GM19025 (cell line): ENCODE data around the gene RBM39.
A peak's percentile ranks its signal among the peaks of the same experiment; 100 is the strongest.
"Not testable (repeated sequence)": the region's sequence is repeated elsewhere in the genome, so short reads cannot be mapped to it uniquely, and the experiment has no call there.

Experiments used
- ATAC-seq: cut with Tn5 transposase; IDR thresholded peaks from one replicate; pipeline ENCODE4 v1.9.1; 2021; ENCODE audit warnings: mild to moderate bottlenecking, low read depth, moderate library complexity; ENCODE audit not compliant: unreplicated experiment

Gene RBM39

GRCh38 chr20:35690265-35690664 is 51.8 kb downstream of the RBM39 start:
- ATAC-seq, result no peak

GRCh38 chr20:35686872-35687271 is 55.2 kb downstream of the RBM39 start:
- not testable (repeated sequence) for ATAC-seq

GRCh38 chr20:35685368-35685767 is 56.7 kb downstream of the RBM39 start:
- not testable (repeated sequence) for ATAC-seq

GRCh38 chr20:35681960-35682359 is 60.1 kb downstream of the RBM39 start:
- no peak for ATAC-seq

- no peak for ATAC-seq
These were observed 61.4 kb downstream of the RBM39 start for GRCh38 chr20:35680452-35681183.

GRCh38 chr20:35674921-35675320 is 67.1 kb downstream of the RBM39 start:
- ATAC-seq, result no peak

GRCh38 chr20:35673884-35674283 is 68.2 kb downstream of the RBM39 start:
- ATAC-seq, result no peak

GRCh38 chr20:35669681-35670080 is 72.4 kb downstream of the RBM39 start:
- no peak for ATAC-seq

- no peak for ATAC-seq
These were observed 72.8 kb downstream of the RBM39 start for GRCh38 chr20:35669221-35669620.

- ATAC-seq, result no peak
These were observed 76.1 kb downstream of the RBM39 start for GRCh38 chr20:35665949-35666288.

GRCh38 chr20:35664466-35665206 is 77.4 kb downstream of the RBM39 start, which contains the start of the genes CPNE1 and RBM12:
TSS of gene CPNE1 (minus strand) at chr20:35664900. CDS start at chr20:35632923, 31,977 bp downstream.
TSS of gene RBM12 (minus strand) at chr20:35664900. CDS start at chr20:35655322, 9,578 bp downstream.
- peak; percentile 71 for ATAC-seq

GRCh38 chr20:35663516-35664465 is 78.3 kb downstream of the RBM39 start:
- ATAC-seq, result no peak

GRCh38 chr20:35662551-35662950 is 79.5 kb downstream of the RBM39 start:
- ATAC-seq, result no peak

- no peak for ATAC-seq
These were observed 80.2 kb downstream of the RBM39 start for GRCh38 chr20:35661908-35662307.

- no peak for ATAC-seq
These were observed 81.0 kb downstream of the RBM39 start for GRCh38 chr20:35661053-35661452.

- no peak for ATAC-seq
These were observed 81.7 kb downstream of the RBM39 start for GRCh38 chr20:35660122-35660937.

GRCh38 chr20:35657271-35657670 is 84.8 kb downstream of the RBM39 start:
- ATAC-seq, result no peak

GRCh38 chr20:35654415-35654814 is 87.6 kb downstream of the RBM39 start:
- no peak for ATAC-seq

- ATAC-seq, result no peak
These were observed 88.2 kb downstream of the RBM39 start for GRCh38 chr20:35653893-35654292.
